HUES48 (cell line): ENCODE data around the gene BTBD9.

Source experiments
- H3K27ac ChIP-seq: one replicate; pipeline ENCODE4 v1.7.0; 2013; ENCODE audit warnings: low read depth, low read length, inconsistent platforms
- H3K27me3 ChIP-seq: 2 replicates; pipeline ENCODE4 v1.6.1; 2013; ENCODE audit warnings: mild to moderate bottlenecking, low read length; ENCODE audit not compliant: control insufficient read depth, insufficient read depth
- H3K36me3 ChIP-seq: 2 replicates; pipeline ENCODE4 v1.6.1; 2013; ENCODE audit warnings: low read length; ENCODE audit not compliant: control insufficient read depth, insufficient read depth
- H3K4me1 ChIP-seq: 2 replicates; pipeline ENCODE4 v1.6.1; 2013; ENCODE audit warnings: mild to moderate bottlenecking, low read length; ENCODE audit not compliant: control insufficient read depth, insufficient read depth
- H3K4me3 ChIP-seq: 2 replicates; pipeline ENCODE4 v1.5.1; 2013; ENCODE audit warnings: mild to moderate bottlenecking, low read depth, low read length
- H3K9ac ChIP-seq: 2 replicates; pipeline ENCODE4 v1.6.1; 2013; ENCODE audit warnings: mild to moderate bottlenecking, low read depth, low read length, moderate library complexity
- H3K9me3 ChIP-seq: 2 replicates; pipeline ENCODE4 v1.6.1; 2013; ENCODE audit warnings: low read length; ENCODE audit not compliant: control insufficient read depth, insufficient read depth

Gene BTBD9

DNA sequence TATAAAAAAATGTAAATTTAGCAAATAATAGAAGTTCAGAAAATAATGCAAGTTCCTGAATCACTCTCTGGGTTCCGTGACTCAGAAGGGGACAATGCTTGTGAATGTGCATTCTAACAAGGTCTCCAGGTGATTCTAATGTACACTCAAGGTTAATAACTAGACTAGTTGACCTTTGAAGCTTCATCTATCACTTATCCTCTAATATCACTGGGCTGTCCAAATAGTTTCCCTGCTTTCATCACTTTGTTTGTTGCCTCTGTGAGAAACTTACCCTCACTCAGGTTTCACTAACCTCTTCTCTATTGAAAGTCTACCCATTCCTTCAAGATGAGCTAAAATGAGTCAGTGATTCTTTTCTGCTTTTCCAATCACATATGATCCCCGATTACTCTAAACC lies 189.0 kb downstream of the BTBD9 start:
- Histone ChIP-seq H3K27ac (no peak overlapping the region), H3K27me3 (no peaks in the 10 kb centered on the region), H3K4me3 (no peak overlapping the region), H3K9me3 (no peaks in the 10 kb centered on the region), H3K9ac (no peak overlapping the region), H3K36me3 (no peaks in the 10 kb centered on the region), H3K4me1 (no peaks in the 10 kb centered on the region)

DNA sequence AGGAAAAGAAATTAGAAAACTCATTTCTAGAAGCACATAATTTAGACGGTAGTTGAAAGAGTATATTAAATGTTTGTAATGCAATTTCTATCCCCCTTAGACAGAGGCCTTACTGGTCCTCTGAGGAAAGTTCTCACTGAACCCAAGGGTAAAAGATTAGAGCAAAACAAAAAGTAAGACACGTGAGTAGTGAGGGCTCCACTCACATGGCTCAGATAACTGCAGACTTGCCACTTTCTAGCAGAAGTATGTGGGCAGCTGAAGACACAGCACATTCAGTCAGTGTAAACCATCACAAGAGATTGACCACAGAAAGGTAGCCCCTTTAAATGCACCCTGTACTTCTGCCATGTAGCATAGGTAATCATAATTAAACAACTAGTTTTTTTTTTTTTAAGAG lies 193.8 kb downstream of the BTBD9 start:
- Histone ChIP-seq H3K9ac (no peak overlapping the region), H3K27ac (no peak overlapping the region), H3K4me3 (no peak overlapping the region), H3K4me1 (no peaks in the 10 kb centered on the region), H3K36me3 (no peaks in the 10 kb centered on the region), H3K27me3 (no peaks in the 10 kb centered on the region), H3K9me3 (no peaks in the 10 kb centered on the region)

GRCh38 chr6:38445336-38445735 lies 194.4 kb downstream of the BTBD9 start:
- Histone ChIP-seq H3K9me3 (no peaks in the 10 kb centered on the region), H3K36me3 (no peaks in the 10 kb centered on the region), H3K4me3 (no peak overlapping the region), H3K27ac (no peak overlapping the region), H3K9ac (no peak overlapping the region), H3K4me1 (no peaks in the 10 kb centered on the region), H3K27me3 (no peaks in the 10 kb centered on the region)

DNA sequence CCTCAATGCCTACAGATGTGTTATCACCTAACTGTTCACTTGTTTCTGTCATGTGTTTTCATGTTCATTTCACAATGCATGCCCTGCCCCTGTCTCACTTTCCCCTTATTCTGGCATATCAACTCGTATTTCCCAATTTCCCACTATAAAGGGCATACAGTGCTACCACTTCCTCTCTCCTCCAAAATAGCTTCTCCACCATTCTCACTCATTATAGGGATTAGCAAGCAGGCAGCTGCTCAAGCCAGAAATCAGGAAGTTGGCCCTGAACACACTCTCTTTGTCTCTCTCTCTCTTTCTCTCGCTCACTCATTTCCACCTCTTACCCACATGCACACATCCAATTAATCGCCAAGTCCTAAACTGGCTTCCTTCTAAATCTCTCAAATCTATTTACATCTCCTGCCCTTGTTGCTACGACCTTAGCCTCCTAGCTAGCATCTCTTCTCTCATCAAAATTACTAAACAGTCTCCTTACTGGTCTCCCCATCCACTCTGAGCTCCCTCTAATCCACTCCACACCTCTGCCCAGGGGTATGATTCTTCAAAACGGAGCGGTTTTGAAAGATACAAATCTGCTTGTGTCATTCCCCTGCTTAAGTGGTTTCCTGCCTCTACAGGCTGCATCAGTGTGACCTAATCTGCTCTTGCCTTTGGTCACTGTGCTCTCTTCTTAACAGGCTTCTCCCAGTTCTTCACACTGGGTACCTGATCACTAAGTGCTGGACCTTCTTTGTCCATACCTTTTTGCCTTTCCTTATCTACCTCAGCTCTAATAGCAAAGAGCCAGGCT lies 196.2 kb downstream of the BTBD9 start:
- Histone ChIP-seq H3K27me3 (no peaks in the 10 kb centered on the region), H3K9ac (no peak overlapping the region), H3K27ac (no peak overlapping the region), H3K4me1 (no peaks in the 10 kb centered on the region), H3K9me3 (no peaks in the 10 kb centered on the region), H3K36me3 (no peaks in the 10 kb centered on the region), H3K4me3 (no peak overlapping the region)

DNA sequence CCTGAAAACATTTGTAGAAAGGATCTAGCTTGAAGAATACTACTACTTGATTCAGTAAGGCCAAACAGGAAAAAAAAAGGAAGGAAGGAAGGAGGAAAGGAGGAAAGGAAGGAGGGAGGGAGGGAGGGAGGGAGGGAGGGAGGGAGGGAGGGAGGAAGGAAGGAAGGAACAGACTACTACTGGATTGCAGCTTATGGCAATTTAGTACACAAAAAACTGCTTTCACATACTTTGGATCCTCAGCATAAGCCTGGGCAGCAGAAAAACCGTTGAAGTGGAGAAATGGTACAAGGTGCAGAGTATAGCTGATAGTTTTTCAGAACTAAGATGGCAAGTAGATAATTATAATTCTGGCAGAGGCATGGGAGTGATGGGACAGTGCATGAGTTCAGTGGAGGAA lies 201.6 kb downstream of the BTBD9 start:
- Histone ChIP-seq H3K27me3 (no peaks in the 10 kb centered on the region), H3K36me3 (no peaks in the 10 kb centered on the region), H3K4me3 (no peak overlapping the region), H3K4me1 (no peaks in the 10 kb centered on the region), H3K27ac (no peak overlapping the region), H3K9me3 (no peaks in the 10 kb centered on the region), H3K9ac (no peak overlapping the region)

GRCh38 chr6:38436726-38437465 lies 202.8 kb downstream of the BTBD9 start:
- Histone ChIP-seq H3K9me3 (no peaks in the 10 kb centered on the region), H3K36me3 (no peaks in the 10 kb centered on the region)

DNA sequence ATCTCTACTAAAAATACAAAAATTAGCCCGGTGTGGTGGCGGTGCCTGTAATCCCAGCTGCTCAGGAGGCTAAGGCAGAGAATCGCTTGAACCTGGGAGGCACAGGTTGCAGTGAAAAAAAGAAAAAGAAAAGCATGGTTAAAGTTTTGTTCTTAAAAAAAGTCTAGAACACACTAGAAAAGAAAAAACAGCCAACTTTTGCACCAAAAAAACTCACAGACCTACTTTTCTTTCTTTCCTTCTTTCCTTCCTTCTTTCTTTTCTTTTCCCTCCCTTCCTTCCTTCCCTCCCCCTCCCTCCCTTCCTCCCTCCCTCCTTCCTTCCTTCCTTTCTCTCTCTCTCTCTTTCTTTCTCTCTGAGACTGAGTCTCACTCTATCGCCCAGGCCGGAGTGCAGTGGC lies 204.4 kb downstream of the BTBD9 start:
- no peaks in the 10 kb centered on the region for H3K9me3 ChIP-seq
- H3K4me1 ChIP-seq: no peaks in the 10 kb centered on the region
- no peak overlapping the region for H3K27ac ChIP-seq
- no peaks in the 10 kb centered on the region for H3K27me3 ChIP-seq
- no peaks in the 10 kb centered on the region for H3K36me3 ChIP-seq
- H3K4me3 ChIP-seq: no peak overlapping the region
- no peak overlapping the region for H3K9ac ChIP-seq

More at GRCh38 chr6:38436726-38437465, 202.8 kb downstream of the BTBD9 start:
- no peak overlapping the region for H3K9ac ChIP-seq
- H3K4me1 ChIP-seq: no peaks in the 10 kb centered on the region
- no peak overlapping the region for H3K27ac ChIP-seq
- H3K27me3 ChIP-seq: no peaks in the 10 kb centered on the region
- no peak overlapping the region for H3K4me3 ChIP-seq

GRCh38 chr6:38434051-38434450 lies 205.7 kb downstream of the BTBD9 start:
- Histone ChIP-seq H3K36me3 (no peaks in the 10 kb centered on the region), H3K4me1 (no peaks in the 10 kb centered on the region), H3K9me3 (no peaks in the 10 kb centered on the region), H3K4me3 (no peak overlapping the region), H3K9ac (no peak overlapping the region), H3K27me3 (no peaks in the 10 kb centered on the region), H3K27ac (peak overlapping the region; percentile 91)

GRCh38 chr6:38432479-38432878 lies 207.2 kb downstream of the BTBD9 start:
- Histone ChIP-seq H3K27me3 (no peaks in the 10 kb centered on the region), H3K4me3 (no peak overlapping the region), H3K9me3 (no peaks in the 10 kb centered on the region), H3K4me1 (peaks cover 9% of the 10 kb centered on the region), H3K27ac (peak overlapping the region; percentile 29), H3K9ac (no peak overlapping the region), H3K36me3 (no peaks in the 10 kb centered on the region)

DNA sequence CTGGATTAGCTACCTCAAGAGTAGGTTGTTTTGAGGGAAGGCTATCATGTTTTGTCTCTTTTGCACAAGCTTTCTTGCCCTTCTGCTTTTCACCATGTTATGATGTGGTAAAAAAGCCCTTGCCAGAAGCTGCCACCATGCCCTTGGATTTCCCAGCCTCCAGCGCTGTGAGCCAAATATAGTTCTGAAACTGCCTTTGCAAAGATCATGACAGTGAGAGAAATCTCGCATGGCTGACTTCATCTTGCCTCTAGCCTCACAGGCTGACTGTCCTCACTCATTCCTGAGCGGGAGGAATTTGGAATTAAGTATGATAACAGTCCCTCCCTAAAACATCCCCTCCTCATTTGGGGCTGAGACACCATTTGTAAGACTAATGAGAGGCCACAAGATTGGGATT lies 207.7 kb downstream of the BTBD9 start:
- Histone ChIP-seq H3K27me3 (no peaks in the 10 kb centered on the region), H3K9me3 (no peaks in the 10 kb centered on the region), H3K4me1 (peaks cover 13% of the 10 kb centered on the region), H3K4me3 (no peak overlapping the region), H3K36me3 (no peaks in the 10 kb centered on the region), H3K9ac (no peak overlapping the region), H3K27ac (peak overlapping the region; percentile 29)

- no peaks in the 10 kb centered on the region for H3K36me3 ChIP-seq
- no peak overlapping the region for H3K27ac ChIP-seq
- no peaks in the 10 kb centered on the region for H3K9me3 ChIP-seq
- no peak overlapping the region for H3K4me3 ChIP-seq
- no peaks in the 10 kb centered on the region for H3K27me3 ChIP-seq
- peaks cover 14% of the 10 kb centered on the region for H3K4me1 ChIP-seq
- H3K9ac ChIP-seq: no peak overlapping the region
Observed at GRCh38 chr6:38429546-38429945, 210.2 kb downstream of the BTBD9 start.
